Skin epidermis (tissue), 12 donors: ENCODE measurements around the gene KCNA1.

Experiments
- H3K27ac ChIP-seq, 21 experiments: fragments of 200-600 bp; sonication (generic) in 11 of 21; one replicate each; pipeline ENCODE4 v1.5.0; 2020; ENCODE audit warnings: mild to moderate bottlenecking in 3 of 21, inconsistent platforms in 2 of 21, moderate library complexity in 2 of 21
- H3K4me3 ChIP-seq, 7 experiments: fragments of 200-600 bp; sonication (generic) in 2 of 7; one replicate each; pipeline ENCODE4 v1.5.0; 2020; ENCODE audit warnings: inconsistent platforms in 2 of 7, mild to moderate bottlenecking in 2 of 7, moderate library complexity in 1 of 7

Gene KCNA1

DNA sequence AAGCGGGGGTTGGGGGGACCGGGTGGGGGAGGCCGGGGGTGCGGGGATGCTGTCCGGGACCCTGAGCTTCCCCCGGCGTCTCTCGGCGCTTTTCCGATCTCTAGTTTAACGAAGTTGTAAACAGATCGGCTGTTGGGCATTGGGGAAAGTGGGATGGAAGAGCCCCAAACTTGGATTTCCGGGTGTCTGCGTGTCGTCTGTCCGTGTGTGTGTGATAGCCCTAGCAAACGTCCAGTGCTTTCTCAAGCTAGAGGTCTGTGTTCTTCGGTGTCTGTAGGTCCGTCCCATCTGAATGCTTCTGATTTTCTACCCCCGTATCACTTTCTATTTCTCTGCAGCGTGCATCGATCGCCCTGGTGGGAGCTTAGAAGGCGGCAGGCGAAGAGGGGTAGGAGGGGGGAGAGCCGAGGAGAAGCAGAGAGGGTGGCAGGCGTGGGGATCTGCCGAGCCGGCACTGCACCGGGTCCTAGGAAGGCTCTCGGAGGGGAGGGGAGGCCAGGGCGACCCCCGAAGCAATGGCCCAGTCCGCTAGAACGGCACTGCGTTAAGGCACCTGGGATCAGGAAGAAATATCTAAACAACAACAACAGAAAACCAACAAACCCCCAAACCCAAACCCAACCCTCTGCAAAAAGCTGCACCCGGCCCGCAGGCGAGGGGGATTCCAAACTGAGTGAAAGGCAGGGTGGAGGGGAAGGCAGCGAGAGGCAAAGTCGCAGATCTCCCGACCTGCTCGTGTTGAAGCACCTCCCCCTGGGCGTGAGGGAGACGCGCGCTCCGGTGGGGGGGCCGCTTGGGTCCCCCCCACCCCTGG is 1.0 kb downstream of the KCNA1 start:
- no peak overlapping the region for H3K27ac ChIP-seq
- peak overlapping the region; percentile 0 to 30 (median 23) for H3K4me3 ChIP-seq

DNA sequence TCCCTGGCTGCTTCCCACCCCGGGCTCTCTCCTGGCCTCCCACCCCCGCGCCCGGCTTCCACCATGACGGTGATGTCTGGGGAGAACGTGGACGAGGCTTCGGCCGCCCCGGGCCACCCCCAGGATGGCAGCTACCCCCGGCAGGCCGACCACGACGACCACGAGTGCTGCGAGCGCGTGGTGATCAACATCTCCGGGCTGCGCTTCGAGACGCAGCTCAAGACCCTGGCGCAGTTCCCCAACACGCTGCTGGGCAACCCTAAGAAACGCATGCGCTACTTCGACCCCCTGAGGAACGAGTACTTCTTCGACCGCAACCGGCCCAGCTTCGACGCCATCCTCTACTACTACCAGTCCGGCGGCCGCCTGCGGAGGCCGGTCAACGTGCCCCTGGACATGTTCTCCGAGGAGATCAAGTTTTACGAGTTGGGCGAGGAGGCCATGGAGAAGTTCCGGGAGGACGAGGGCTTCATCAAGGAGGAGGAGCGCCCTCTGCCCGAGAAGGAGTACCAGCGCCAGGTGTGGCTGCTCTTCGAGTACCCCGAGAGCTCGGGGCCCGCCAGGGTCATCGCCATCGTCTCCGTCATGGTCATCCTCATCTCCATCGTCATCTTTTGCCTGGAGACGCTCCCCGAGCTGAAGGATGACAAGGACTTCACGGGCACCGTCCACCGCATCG is 1.8 kb downstream of the KCNA1 start:
- Histone ChIP-seq H3K27ac (no peak overlapping the region), H3K4me3 (no peak overlapping the region)

DNA sequence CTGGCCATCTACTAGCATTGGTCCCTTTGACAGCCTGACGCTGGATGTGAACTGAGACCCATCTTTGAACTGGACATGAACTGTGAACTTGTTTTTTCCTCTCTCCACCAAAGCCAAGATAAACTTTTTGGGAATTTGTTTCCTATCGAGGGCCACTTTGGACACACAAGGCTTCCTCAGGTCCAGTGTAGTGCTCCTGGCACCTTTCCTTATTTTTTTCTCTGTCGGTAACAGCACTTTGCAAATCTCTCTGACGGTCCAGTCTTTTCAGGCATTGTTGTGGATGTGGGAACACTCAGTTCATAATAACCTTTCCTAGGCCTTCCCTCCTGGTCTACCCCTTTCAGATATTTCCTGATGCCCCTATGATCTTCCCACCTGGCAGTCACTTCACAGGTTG is 5.0 kb downstream of the KCNA1 start:
- Histone ChIP-seq H3K4me3 (no peak overlapping the region), H3K27ac (no peak overlapping the region)

DNA sequence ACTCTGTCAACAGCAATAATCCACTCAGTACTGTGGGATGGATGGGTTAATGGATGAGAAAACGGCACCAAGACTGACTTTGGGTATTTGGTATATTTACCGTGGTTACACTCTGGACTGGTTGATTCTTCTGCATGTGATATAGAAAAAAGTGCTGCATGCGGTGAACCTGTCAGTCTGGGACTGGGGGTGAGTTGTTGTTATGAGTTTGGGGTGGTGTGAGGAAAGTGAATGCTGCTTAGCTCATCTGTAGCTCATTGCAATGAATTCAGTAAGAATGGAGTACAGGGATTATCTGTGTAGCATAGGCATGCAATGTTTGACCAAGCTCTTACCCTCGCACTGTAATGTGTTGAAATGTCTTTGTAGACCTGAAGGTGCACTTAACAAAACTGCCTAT is 6.0 kb downstream of the KCNA1 start:
- H3K27ac ChIP-seq, result no peak overlapping the region
- H3K4me3 ChIP-seq, result no peak overlapping the region

DNA sequence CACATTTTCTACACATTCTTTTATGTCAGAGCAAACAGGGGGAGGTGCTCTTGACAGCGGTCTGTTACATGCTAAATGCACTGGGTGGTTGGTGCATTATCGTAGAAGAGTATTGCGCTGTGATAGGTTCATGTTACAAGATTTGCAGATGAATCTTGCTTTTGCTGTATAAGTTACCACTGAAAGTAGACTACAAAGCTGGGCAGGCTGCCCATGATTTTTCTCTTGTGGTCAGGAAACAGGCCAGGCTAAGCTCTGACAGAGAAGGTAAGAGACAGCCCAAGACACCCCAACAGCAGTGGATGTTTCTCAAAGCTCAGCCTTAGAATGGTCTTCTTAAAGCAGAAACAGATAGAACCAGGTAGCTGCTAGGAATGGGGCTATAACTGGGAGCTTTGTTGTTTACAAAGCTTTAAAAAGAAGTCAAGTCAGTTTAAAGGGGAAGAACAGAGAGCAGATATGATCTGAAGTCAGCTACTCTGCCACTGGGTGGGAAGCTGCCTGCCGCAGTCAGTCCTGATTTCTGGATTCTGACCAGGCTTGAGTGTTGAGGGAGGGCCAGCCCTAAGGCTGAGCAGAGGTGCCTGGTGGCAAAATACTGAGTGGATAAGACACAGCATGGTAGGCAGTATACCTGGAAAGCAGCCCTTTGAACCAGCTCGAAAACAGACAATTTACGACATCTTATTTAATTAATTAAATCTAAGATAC is 9.4 kb downstream of the KCNA1 start:
- Histone ChIP-seq H3K27ac (no peak overlapping the region), H3K4me3 (no peak overlapping the region)

DNA sequence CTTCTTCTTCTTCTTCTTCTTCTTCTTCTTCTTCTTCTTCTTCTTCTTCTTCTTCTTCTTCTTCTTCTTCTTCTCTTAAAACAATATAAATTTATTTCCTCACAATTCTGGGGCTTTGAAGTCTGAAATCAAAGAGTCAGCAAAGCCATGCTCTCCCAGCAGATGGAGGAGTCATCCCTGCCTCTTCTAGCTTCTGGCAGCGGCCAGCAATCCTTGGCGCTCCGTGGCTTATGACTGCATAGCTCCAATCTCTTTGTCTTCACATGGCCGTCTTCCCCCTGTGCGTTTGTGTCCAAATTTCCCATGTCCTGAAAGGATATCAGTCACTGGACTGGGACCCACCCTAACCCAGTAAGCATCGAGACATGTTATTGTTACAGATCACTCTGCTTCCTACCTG is 22.9 kb downstream of the KCNA1 start:
- no peak overlapping the region for H3K4me3 ChIP-seq
- no peak overlapping the region for H3K27ac ChIP-seq

DNA sequence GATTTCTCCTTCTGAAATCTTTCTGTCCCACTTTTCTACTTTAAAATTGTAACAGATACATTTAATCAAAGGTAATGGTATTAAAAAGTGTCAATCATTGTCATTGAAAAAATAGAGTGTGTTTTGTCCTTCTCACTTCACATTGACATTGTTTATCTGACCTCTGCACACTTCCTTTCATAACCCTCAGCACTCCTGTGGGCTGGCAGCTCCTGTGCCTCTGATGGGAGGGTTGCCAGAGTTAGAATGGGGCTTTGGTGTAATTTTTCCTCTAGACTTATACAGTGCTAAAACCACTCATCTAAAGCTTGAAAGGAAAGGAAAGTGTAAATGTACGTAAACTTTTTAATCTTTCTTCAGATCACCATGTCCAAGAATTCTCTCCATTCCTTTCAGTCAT is 23.7 kb downstream of the KCNA1 start:
- Histone ChIP-seq H3K27ac (no peak overlapping the region), H3K4me3 (no peak overlapping the region)

DNA sequence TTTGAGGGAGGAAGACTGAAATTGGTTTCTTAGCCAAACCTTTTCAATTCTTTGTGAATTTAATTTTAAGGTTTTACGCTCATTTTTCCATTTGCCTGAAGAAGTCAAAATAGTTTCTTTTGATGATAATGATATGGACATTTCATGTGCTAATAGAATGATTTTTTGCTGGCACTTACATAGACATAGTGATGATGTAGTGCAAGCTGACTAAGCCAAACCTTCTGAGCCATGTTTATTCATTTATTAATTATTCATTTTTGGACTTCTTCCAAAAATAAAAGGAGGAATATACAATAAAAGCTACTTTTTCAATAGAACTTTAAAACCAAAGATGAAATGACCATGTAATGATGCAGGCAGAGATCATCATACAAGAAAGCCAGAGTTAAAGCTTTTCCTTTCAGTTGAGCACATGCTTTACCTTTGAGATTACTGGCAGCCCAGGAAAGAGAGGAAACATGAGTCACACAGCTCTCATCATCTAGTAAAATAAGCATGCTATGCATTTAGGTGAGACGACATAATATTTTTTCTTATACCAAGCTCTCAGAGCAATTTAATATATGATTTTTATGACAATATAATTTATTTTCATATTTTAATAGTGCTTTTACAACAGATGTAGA is 24.8 kb downstream of the KCNA1 start:
- Histone ChIP-seq H3K4me3 (no peak overlapping the region), H3K27ac (no peak overlapping the region)

DNA sequence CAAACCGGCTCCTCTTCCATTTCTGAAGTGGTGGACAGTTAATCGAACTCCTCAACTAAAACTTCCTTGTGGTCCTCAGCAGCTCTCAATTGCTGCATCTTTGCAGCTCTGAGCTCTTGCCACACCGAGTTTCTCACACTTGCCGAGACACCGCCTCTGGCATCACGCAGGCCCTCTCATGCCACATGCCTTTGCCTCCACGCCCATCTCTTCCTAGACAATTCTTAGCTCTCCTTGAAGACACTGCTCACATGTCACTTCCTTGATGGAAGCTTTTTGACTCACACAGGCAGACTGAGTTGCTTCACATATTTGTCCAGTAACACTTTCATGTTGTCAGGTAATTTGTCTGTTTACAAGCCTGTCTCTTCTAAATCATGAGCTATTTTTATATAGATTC is 29.2 kb downstream of the KCNA1 start:
- H3K27ac ChIP-seq, result no peak overlapping the region

DNA sequence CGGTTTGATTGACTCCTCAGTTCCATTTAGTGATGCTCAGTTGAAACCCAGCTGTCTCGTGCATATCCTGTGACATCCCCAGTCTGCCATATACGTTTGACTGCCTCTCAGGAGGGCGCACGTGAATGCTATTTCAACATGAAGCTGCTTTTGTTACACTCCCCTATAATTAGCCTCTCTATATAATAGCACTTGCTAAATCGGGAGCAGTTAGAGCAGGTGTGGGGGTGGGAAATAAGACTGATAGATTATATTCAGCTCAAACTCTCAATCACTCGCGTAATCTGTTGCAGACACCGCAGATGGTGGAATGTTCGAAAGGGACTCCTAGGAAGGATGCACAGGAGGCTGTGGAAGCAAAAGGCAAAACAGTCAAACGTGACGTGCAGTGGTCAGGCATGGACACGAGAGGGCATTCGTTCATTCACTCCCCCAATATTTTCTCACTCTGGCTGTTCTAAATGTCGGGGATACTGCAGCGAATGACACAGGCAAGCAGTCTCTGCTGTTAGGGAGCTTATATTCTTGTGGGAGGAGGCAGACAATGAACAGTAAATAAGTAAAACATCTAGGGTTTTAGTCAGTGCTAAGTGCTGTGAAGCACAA is 29.8 kb downstream of the KCNA1 start:
- Histone ChIP-seq H3K4me3 (no peak overlapping the region), H3K27ac (no peak overlapping the region)

More for the DNA sequence above, 29.2 kb downstream of the KCNA1 start:
- no peak overlapping the region for H3K4me3 ChIP-seq

DNA sequence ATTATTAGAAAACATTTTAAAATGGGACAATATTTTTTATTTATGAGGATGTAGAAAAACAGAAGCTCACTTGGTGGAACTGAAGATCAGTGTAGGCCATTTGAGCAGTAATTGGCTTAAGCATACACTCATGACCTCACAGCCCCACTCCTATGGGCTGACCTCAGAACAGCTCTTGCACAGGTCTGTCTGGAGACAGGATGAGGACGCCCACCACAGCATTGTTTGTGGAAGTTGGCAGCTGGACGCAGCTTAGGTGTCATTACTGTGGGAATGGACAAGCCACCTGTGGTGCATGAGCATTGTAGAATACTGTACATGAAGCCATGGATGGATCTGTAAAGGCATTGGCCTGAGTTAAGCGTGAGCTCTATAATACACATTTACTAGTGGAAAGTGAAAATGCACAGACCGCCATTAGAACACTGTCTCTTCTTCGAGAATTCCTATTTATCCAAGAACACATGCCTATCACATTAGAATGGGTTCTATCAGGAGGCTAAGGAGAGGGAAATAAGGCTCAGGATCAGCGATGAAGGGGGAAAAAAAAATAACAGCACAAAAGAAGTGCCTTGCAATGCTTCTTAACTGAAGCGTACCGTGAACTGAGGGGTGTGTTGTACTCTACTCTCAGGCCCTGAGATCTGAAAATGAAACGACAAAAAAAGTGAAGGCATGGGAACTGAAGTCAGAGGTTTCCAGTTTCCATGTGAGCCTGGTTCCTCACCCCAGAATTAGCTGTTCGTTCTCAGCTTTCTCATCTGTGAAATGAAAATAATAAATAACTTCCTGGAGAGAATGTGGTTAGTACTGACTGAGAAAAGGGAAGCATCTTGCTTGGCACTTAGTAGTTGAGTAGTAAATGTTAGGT is 33.6 kb downstream of the KCNA1 start:
- Histone ChIP-seq H3K27ac (no peak overlapping the region), H3K4me3 (no peak overlapping the region)

DNA sequence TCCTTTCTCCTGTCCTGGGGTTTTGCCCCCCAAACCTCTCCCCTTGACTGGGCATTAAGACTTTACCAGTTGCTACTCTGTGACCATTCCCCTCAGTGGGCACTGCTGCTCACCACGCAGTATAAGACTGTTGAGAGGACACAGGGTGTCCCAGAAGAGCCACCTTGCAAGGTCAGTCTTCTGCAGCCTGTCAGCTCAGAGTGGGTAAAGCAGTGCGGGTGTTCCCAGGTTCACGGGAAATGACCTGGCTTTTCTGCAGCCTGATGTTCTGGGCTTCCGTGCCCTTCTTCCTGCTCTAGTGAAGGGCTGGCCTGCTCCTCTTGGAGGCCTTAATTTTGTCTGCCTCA is 34.2 kb downstream of the KCNA1 start:
- Histone ChIP-seq H3K4me3 (no peak overlapping the region), H3K27ac (no peak overlapping the region)

DNA sequence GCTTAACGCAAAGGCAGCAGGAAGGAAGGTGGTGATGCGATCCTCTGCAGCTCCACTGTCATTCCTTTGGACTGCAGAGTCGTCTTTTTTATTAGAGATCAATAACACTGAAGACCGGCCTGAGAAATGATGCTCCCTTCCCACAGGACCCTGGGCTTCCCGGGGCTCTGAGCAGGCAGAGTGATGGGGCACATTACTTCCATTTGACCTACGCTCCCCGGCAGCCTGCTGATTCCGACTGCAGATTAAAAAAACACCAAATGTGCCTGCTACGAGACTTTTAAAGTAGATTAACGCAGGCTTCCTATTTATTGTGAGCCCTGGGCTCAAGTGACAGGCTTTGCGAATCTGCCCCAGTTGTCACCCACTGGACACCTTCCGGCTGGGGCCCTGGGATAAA is 37.5 kb downstream of the KCNA1 start:
- Histone ChIP-seq H3K4me3 (no peak overlapping the region), H3K27ac (no peak overlapping the region)

DNA sequence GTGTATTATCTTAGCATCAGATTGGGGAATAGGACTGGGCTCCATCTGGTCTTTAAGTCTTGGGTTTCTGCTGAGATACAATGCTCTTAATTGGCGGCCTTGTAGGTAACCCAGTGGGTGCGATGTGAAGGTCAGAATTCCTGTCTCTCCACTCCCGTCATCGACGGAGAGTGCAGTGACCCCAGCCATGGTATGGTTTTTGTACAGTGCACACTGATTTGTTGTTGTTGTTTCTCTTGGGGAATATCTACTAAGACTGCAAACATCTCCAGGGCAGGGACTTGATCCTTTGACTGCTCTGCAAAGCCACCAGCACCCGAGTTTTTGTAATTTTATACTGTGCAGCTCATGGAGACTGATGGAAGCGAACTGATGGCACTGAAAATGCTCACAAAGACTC is 41.4 kb downstream of the KCNA1 start:
- H3K4me3 ChIP-seq, result no peak overlapping the region
- no peak overlapping the region for H3K27ac ChIP-seq

DNA sequence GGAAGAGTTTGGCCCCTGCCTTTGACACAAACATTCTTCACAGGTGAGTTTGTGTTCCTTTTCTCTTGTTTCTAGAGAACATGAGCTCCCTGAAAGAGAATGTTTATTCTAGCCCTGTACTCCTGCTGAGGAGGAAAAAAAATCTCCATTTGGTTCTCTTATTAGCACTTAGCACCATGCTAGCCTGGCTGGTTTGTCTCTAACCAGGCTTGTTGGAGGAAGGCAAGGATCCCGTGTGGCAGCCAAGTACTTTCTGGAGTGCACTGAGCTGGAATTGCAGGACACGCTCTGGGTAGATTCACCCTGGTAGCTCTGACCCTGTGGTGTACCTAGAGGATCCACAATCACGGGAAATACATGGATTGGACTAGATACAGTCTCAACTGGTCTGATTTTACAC is 41.9 kb downstream of the KCNA1 start:
- no peak overlapping the region for H3K27ac ChIP-seq
- H3K4me3 ChIP-seq, result no peak overlapping the region

DNA sequence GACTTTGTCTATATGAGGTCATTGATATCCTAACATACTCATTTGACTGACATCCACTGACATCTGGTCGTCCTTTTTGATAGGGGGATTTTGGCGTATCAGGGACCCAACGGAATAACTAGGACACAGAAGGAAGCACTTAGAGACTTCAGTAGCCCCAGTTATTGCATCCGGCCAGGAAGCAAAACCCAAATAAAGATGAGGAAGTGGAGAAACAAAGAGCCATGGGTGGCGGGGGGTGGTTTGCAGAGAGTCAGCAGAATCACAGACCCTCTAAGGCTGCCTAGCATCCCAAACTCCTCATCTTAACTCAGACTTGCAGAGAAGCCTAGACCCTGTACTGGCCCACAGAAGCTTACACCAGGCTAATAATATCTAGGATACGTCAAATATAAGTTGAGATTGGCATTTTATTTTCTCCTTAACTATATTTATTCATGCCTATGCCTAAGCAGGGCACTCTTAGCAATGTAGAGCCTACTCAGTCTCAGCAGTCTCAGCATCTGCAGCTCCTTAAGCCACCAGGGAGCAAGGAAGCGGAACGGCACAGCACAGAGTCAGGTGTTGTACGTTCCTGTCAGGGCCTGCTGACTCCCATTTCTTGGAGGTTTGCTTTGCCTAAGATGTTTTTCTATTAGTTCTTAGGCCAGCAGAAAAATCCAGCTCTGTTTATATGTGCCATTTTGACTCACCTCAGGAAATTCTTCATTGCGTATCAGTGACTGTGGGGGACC is 45.1 kb downstream of the KCNA1 start:
- Histone ChIP-seq H3K27ac (no peak overlapping the region), H3K4me3 (no peak overlapping the region)

DNA sequence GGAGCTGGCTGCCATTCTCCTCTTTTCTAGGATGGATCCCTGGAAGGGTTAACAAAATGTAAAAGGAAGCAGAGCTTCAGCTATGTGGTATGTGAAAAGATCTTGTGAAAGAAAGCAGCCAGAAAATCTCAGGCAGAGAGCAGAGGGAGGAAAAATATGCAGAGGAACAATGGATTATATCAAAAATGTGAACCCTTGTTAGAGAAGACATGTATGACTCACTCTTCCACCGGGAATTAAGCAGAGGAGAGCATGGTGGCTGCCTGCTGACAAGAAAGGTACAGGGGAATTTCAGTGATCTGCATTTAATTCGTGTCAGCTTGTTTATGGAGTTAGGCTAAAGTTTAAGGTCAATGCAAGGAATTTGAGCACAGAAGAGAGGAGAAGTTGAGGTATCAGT is 46.3 kb downstream of the KCNA1 start:
- H3K4me3 ChIP-seq, result no peak overlapping the region
- no peak overlapping the region for H3K27ac ChIP-seq

DNA sequence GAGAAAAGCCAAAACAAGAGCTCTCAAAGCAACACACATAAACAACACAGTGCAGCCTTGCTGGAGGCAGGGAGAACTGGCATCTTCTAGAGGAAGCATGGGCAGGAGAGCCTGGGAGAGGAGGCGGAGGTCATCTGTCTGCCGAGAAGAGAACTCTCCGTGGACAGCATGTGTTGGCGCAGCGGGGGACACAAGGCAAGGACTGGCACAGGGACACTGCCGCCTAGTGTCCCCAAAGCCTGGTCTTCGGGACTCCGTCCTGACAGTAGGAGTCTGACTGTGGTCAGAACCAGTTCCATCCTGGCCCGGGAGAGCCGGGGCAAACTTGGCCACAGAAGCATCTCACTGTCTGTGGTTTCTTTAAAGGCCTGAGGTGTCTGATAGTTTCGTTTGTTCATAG is 47.3 kb downstream of the KCNA1 start:
- Histone ChIP-seq H3K27ac (no peak overlapping the region), H3K4me3 (no peak overlapping the region)

DNA sequence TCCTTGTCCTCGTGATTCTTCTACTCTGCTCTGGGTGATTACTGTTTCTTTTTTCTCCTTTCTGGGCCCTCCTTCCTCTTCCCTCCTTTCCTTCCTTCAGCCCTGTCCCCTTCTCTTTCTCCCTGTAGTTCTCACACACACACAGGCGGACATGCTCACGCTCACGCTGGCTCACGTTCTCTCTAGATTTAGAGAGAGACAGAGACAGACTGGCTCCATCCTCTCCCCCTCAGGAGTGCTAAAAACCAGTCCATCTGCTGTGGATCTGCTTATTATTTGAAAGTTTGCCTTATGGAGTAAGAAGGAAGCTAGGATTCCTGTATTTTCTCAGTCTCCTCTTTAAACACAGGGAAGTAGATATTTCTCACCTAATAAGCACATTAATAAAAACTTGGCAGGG is 48.1 kb downstream of the KCNA1 start:
- Histone ChIP-seq H3K4me3 (no peak overlapping the region), H3K27ac (no peak overlapping the region)
